ENCODE measurements around the gene VPREB3.
A peak's percentile ranks its signal among the peaks of the same experiment; 100 is the strongest.

The VPREB3 gene

DNA sequence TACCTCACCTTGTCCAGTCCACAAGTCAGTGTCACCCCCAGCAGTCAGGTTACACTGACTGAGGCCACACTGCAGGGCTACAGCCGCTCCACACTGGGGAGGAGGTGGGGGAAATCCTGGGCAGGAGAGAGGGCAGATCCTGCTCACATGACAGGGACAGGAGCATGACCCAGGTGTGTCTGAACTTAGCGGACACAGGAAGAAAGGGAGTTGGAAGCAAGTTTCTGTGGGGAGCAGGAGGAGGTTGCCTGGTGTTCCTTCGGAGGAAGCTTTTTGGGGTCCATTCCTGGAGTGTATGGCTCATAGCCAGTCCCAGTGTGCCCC is 24.3 kb upstream of the VPREB3 start:
- no peak overlapping the region for H3K27ac ChIP-seq
- DNase-seq (ENCODE audit: low spot score), result no peak
- H3K4me3 ChIP-seq, result no peak overlapping the region
- TF ChIP-seq, protein P1, sequence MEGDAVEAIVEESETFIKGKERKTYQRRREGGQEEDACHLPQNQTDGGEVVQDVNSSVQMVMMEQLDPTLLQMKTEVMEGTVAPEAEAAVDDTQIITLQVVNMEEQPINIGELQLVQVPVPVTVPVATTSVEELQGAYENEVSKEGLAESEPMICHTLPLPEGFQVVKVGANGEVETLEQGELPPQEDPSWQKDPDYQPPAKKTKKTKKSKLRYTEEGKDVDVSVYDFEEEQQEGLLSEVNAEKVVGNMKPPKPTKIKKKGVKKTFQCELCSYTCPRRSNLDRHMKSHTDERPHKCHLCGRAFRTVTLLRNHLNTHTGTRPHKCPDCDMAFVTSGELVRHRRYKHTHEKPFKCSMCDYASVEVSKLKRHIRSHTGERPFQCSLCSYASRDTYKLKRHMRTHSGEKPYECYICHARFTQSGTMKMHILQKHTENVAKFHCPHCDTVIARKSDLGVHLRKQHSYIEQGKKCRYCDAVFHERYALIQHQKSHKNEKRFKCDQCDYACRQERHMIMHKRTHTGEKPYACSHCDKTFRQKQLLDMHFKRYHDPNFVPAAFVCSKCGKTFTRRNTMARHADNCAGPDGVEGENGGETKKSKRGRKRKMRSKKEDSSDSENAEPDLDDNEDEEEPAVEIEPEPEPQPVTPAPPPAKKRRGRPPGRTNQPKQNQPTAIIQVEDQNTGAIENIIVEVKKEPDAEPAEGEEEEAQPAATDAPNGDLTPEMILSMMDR (IDR thresholded peaks at IDR 0.05), result no peak

DNA sequence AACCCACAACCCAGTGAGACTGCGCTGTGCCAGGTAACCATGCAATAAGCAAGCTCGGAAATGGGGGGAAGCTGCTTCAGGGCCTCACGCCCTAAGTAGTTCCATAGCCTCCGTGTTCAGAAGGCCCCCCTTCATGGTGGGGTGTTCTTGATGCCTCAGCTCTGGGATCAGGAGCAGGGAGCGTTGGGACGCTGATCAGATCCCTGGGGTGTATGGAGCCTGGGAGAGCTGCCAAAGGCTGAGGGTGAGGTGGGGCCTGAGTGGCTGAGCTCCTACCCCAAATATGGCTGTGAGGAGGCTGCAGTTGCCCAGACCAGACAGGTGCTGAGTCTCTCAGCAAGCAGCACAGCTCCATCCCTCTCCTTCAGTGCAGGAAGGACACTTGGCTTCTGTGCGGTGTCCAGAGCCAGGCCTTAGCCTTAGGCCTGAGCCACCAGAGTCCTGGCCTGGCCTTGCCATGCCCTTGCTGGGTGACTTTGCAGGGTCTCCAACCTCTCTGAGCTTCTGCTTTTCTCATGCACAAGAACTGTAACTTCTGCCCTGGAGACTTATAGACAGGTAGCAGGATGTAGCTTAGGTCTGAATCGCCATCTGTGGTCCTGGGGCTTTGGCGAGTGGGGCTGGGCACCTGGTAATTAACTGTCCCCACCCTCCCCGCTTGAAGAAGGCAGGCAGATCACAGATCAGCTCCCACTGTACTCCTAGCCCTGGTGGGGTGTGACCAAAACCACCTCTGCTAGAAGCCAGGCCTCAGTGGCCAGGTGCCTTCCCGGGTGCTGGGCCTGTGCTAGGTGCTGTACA is 23.8 kb upstream of the VPREB3 start:
- Histone ChIP-seq H3K4me3 (no peak overlapping the region), H3K27ac (peak overlapping the region in 1 of 2 donors; percentile 31)
- TF ChIP-seq, protein P1 (IDR thresholded peaks at IDR 0.05), result no peak
- no peak for DNase-seq (ENCODE audit: low spot score)

DNA sequence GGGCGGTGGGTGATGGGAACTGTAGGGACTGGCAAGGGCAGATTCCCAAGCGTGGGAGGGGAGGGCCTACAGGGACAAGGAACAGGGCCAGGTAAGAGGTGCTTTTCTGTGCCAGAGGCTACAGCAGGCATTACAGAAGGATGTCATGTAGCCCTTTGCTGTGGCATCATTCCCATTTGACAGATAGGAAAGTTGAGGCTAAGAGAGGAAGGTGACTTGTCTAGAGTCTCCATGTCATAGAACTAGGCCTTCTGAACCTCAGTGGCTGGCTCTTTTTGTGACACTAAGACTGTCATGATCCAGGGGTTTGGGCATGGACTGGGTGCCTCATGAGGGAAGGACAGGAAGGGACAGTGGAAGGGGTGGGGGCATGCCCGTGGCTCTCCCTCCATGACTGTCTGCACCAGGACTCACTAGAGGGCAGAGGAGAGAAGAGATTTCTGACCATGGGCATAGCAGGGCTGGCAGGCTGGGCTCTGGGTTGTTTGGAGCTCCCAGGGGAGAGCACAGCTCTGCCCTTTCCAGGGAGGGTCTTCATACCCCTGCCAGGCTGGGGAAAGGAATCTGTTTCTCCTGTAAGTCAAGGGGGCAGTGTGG is 21.7 kb upstream of the VPREB3 start:
- DNase-seq (ENCODE audit: low spot score), result no peak
- Histone ChIP-seq H3K27ac (no peak overlapping the region), H3K4me3 (no peak overlapping the region)
- TF ChIP-seq, protein P1 (IDR thresholded peaks at IDR 0.05), result no peak

DNA sequence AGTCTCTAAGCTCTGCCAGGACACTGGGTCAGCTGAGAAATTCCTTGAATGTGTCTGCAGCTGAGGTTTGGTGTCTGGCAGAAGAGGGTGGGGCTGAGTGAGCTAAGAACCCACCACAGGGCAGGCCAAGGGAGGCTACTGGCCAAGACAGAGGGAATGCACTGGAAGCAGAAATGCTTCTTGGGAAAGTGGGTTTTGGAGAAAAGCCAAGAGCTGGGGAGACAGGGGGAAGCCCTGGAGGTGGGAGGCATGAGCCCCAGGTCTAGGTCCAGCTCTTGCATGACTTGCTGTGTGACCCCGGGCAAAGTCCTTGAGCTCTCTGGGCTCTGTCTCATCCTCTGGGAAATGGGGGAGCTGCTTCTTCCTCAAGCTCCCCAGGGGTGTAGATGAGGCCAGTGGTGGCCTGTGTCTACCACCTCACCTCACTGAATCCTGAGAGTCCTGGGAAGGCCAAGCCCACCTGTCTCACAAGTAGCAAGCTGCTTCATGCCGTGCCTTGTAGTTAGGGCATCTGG is 20.8 kb upstream of the VPREB3 start:
- Histone ChIP-seq H3K27ac (peak overlapping the region in 1 of 2 donors; percentile 12), H3K4me3 (no peak overlapping the region)
- no peak for DNase-seq (ENCODE audit: low spot score)
- TF ChIP-seq, protein P1 (IDR thresholded peaks at IDR 0.05), result no peak

DNA sequence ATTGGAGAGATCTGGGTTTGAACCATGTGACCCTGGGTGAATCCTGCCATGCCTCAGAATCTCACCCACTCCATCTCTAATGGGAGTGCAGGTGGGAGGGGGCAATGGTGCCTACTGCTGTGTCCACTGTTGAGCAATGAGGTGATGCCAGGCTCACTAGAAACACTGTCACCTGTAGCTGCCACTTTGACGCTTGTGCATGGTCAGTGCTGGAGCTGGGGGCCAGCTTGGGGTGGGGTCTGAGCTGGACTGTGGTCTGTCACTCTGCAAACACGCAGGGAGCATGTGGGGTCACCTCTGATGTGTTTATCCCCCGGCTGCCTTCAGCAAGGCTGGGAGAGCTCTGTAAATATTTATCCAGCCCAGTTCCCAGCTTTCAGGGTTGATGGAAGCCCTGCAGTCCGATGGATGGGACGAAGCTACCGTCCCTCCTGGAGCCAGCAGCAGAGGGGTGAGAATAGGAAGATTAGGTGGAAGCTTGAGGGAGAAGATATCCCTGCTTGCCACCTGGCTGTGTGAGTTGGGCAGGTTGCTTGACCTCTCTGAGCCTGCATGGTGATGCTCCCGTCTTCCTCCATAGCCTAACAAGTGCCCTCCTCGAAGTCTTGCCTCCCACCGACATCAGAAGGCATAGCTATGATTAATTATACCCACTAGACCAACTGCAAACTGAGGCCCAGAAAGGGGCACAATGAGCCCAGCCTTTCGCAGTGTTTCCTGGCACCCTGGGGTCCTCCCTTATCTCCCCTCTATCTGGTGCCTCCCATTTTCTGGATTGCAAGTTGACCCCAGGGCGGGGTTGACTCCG is 20.1 kb upstream of the VPREB3 start:
- TF ChIP-seq, protein P1 (IDR thresholded peaks at IDR 0.05), result no peak
- Histone ChIP-seq H3K27ac (peak overlapping the region in 1 of 2 donors; percentile 12), H3K4me3 (no peak overlapping the region)
- no peak for DNase-seq (ENCODE audit: low spot score)

DNA sequence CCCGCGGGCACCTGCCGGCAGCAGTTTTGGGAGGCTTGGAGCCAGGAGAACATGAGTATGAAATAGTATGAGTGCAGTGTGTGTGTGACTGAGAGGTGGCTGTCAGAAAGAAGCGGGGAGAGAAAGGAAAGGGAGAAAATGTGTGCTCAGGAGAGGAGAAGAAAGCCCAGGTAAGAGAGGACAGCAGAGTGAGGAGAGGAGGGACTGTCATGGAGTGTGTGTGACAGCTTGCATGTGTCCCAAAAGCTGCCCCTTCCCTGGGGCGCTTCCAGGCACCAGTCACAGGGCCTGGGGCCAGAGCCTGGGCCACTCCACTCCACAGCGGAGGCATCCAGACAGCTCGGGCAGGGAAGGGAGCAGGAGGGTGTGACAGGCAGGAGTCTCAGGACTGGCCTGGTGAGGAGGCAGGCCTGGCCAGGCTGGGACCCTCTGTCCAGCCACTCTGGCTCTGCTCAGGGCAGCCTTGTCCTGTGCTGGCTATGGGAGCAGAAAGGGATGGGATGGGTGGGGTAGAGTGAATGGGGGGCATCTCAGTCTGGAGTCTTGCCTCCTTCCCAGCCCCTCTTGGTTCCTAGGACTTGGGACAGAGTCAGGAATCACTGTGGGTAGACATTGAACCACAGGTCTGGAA is 19.4 kb upstream of the VPREB3 start:
- Histone ChIP-seq H3K4me3 (peak overlapping the region; percentile 65), H3K27ac (no peak overlapping the region)
- no peak for DNase-seq (ENCODE audit: low spot score)
- TF ChIP-seq, protein P1 (IDR thresholded peaks at IDR 0.05), result no peak

All from coronary artery (tissue), 2 donors.